Activated naive CD8-positive, alpha-beta T cell (primary cell): ENCODE results near the gene SIRT7.
A peak's percentile ranks its signal among the peaks of the same experiment; 100 is the strongest.

Experiments
- H3K27ac Mint-ChIP-seq: one replicate; pipeline ENCODE4 v1.8.0; 2021; ENCODE audit warnings: mixed read lengths
- H3K27me3 Mint-ChIP-seq: one replicate; pipeline ENCODE4 v1.8.0; 2021; ENCODE audit warnings: mixed read lengths
- H3K36me3 Mint-ChIP-seq: one replicate; pipeline ENCODE4 v1.8.0; 2021; ENCODE audit warnings: mixed read lengths
- H3K4me1 Mint-ChIP-seq: one replicate; pipeline ENCODE4 v1.8.0; 2021; ENCODE audit warnings: low read depth, mixed read lengths
- H3K4me3 Mint-ChIP-seq: one replicate; pipeline ENCODE4 v1.8.0; 2021; ENCODE audit warnings: mild to moderate bottlenecking, mixed read lengths
- H3K9me3 Mint-ChIP-seq: one replicate; pipeline ENCODE4 v1.8.0; 2021; ENCODE audit warnings: low read depth, mixed read lengths

SIRT7 gene

DNA sequence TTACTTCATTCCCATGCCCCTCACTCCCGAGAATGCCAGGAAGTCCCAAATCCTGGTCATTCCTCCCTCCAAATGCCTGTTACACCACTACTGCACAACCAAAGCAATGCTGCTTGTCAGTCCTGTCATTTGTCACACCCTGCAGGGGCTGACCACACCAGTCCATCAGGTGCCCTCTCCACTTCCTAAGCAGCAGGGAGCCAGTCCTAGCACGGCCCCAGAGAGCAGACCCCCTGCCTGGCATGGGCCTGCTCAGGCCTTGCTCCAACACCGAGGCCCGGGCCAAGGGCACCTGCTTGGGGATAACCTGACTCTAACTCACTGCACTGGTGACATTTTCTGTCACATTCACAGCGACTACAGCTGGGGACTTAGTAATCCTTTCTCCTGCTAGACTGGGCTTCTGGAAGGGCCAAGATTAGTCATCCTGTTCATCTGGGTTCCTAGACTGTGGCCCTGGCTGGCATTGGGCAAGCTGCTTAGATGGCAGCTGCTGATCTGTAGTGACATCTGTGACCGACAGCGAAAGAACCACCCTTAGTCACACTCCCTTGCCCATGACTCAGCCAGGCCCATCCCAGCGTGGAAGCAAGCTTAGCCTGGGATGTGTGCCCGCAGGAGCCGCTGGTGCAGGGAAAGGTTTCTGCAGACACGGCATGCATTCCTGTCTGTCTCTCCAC is 32.0 kb downstream of the SIRT7 start:
- Mint-ChIP-seq H3K27ac (peak overlapping the region; percentile 6), H3K4me3 (no peak overlapping the region), H3K4me1 (peaks cover 21% of the 10 kb centered on the region), H3K36me3 (no peaks in the 10 kb centered on the region), H3K27me3 (no peaks in the 10 kb centered on the region), H3K9me3 (no peaks in the 10 kb centered on the region)

DNA sequence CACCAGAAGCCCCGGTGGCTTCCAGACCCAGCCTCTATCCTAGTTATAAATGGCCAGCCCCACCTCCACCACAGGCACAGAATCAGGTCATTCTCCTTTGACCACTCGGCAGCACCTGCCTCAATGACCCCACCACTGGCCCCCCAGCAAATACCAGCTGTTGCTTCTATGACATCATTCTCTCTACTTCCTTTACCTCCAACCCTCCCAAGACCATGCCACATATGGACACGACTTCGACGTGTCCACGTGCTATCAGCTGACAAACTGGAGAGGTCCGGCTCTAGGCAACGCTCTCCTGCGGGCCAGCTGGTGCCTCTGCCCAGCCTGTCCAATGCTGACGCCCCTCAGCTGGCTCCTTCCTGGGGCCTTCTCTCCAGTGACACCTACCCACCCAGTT is 32.5 kb downstream of the SIRT7 start:
- Mint-ChIP-seq H3K36me3 (no peaks in the 10 kb centered on the region), H3K9me3 (no peaks in the 10 kb centered on the region), H3K27ac (peak overlapping the region; percentile 64), H3K27me3 (no peaks in the 10 kb centered on the region), H3K4me3 (no peak overlapping the region), H3K4me1 (peaks cover 19% of the 10 kb centered on the region)

DNA sequence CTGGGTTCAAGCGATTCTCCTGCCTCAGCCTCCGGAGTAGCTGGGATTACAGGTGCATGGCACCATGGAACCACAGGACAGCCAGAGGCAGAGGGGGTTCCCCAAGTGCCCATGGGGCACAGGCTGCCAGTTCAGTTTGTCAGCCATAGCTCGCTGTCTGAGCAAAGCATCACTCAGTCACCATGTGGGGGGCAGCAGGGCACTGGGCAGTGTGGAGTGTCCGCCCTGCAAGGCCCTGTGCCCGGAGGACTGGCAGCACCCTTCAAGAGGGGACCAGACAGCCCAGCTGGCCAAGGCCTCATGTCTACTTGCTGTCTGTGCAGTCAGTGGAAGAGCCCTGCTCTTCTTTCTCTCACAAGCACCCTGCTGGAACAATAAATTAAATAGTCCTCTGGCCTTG is 33.0 kb downstream of the SIRT7 start:
- no peak overlapping the region for H3K4me3 Mint-ChIP-seq
- H3K27ac Mint-ChIP-seq = no peak overlapping the region
- no peaks in the 10 kb centered on the region for H3K9me3 Mint-ChIP-seq
- H3K36me3 Mint-ChIP-seq = no peaks in the 10 kb centered on the region
- H3K4me1 Mint-ChIP-seq = peaks cover 15% of the 10 kb centered on the region
- H3K27me3 Mint-ChIP-seq = no peaks in the 10 kb centered on the region

DNA sequence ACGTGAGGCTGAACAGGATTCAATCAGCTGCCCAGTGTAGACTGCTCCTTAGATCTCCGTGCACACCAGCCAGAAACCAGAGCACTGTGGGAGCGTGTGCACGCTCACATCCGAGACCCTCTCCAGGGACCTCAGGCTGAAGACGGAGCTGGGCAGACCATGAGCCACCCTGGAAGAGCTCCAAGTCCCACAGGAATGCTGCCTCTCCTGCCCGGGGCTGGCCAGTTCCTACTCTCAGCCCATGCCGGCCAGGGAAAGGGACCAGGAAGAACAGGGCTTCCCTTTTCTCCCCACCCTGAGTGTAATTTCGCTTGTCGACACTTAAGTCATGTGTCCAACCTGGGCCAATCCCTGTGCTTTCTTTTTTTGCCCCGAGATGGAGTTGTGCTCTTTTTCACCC is 33.5 kb downstream of the SIRT7 start:
- Mint-ChIP-seq H3K9me3 (no peaks in the 10 kb centered on the region), H3K27ac (peak overlapping the region; percentile 66), H3K36me3 (no peaks in the 10 kb centered on the region)

DNA sequence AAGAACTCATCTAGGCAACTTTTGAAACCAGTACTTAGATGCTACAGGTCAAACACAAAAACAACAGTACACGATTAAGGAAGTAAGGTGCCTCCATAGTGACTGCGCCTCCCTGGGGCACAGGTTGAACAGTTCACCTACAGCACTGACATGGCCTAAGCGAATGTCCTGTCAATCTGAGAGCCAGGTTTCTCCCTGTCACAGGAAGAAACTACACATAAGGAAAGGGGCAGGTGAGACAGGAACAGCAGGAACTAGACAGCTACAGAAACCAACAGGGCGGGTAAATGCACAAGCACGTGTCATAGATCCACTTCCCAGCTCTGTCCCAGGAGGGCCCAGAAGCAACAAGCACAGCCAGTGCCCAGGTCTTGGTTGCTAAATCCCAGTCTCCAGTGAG is 38.9 kb downstream of the SIRT7 start:
- Mint-ChIP-seq H3K27ac (no peak overlapping the region), H3K27me3 (no peaks in the 10 kb centered on the region), H3K9me3 (no peaks in the 10 kb centered on the region), H3K4me3 (no peak overlapping the region), H3K4me1 (peaks cover 6% of the 10 kb centered on the region), H3K36me3 (no peaks in the 10 kb centered on the region)

More for the DNA sequence above, 33.5 kb downstream of the SIRT7 start:
- Mint-ChIP-seq H3K27me3 (no peaks in the 10 kb centered on the region), H3K4me1 (peaks cover 15% of the 10 kb centered on the region), H3K4me3 (no peak overlapping the region)

DNA sequence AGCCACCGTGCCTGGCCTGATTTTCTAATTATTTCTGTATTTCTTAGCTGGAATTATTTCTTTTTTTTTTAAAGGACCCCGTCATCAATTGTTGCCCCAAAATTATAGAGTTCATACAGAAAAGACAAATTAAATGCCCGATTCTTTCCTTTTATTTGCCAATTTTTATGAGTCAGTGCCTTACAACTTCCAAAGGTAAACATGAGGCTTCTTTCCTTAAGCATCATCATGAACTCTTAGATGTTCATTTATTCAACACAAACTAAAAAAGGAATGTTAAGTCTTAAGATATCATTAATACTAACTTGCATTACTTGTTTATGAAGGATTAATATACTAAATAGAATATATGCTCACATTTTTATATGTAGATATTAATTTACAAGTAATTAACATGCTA is 39.7 kb downstream of the SIRT7 start:
- Mint-ChIP-seq H3K36me3 (no peaks in the 10 kb centered on the region), H3K9me3 (no peaks in the 10 kb centered on the region), H3K4me3 (no peak overlapping the region), H3K27me3 (no peaks in the 10 kb centered on the region), H3K4me1 (peaks cover 12% of the 10 kb centered on the region), H3K27ac (no peak overlapping the region)

DNA sequence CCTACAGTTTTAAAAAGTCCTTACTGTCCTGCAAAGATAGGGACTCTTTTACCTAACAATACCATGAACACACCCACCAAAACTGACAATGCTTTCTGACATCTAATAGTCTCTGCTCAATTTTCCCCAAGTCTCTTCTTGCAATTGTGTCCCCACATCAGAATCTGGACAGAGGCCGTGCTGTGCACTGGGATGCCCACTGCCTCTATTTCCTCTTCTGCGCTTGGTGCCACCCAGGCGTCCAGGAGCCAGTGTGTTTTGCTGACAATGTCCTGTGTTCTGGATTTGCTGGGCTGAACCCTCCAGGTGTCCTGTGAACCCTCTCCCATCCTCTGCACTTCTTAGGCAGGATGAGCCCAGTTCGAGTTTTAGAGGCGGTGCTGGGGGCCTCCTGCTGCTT is 40.4 kb downstream of the SIRT7 start:
- H3K4me3 Mint-ChIP-seq = no peak overlapping the region
- H3K36me3 Mint-ChIP-seq = no peaks in the 10 kb centered on the region
- H3K27me3 Mint-ChIP-seq = no peaks in the 10 kb centered on the region
- peaks cover 20% of the 10 kb centered on the region for H3K4me1 Mint-ChIP-seq
- no peak overlapping the region for H3K27ac Mint-ChIP-seq
- no peaks in the 10 kb centered on the region for H3K9me3 Mint-ChIP-seq

DNA sequence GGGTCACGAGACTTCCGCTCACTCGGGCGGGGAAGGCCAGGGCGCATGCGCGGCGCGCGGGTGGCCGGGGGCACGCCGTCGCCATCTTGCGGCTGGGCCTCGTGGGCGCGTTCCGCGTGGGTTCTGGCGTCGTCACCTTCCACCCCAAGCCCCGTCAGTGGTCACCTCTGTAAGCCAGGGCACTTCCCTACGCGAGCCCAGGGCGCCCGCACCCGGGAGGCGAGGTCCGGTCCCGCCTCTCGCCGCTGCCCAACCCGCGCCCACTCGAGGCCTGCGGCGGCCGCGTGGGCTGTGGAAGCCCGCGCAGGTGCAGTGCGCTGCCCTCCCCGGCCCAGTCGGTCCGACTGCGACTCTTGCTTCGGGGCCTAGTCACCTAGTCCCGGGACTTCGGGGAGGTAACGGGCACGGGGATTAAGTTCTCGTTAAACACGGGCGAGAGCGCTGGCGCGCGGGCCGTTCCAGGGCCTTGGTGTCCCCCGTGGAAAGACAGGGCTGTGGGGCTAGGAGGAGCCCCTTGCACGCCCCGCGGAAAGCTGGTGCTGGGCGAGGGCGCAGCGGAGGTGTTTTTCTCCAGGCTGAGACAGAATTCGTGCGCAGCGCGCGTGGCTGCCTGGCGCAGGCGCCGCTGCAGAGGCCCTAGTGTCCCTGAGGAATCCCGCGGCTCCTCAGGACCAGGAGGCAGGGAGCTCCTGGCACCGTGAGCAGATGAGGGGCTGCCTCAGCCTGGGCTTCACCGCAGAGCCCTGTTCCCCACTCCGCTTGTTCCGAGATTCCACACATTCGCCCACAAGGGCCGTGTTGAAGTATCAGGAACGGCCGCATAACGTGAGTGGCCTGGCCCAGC is 46.4 kb downstream of the SIRT7 start:
- H3K27me3 Mint-ChIP-seq = no peaks in the 10 kb centered on the region
- no peaks in the 10 kb centered on the region for H3K9me3 Mint-ChIP-seq
- H3K4me1 Mint-ChIP-seq = peaks cover 35% of the 10 kb centered on the region
- H3K27ac Mint-ChIP-seq = peak overlapping the region; percentile 94
- H3K4me3 Mint-ChIP-seq = peak overlapping the region; percentile 88
- H3K36me3 Mint-ChIP-seq = no peaks in the 10 kb centered on the region

DNA sequence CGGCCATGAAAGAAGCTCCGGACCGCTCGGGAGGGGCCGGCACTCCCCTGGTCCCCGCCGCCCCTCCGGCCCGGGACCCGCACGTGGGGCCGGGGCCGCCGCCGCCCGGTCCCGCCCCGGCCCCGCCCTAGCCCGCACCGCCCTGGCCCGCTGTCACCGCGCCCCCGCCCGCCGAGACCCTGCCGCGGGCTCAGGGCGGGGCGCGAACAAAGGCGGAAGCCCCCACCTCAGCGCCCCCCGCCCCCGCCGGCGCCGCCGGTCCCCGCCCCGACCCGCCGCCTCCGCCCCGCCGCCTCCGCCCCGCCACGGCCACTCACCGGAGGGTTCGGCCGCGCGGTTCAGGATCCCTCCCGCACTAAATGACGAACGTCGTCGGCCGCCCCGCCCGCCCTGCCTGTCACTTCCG is 47.0 kb downstream of the SIRT7 start, which contains the start of gene ARHGDIA:
Gene ARHGDIA, minus strand, starts transcription at position 357 of the 406 bp plus-strand sequence. CDS start 1,407 bp downstream, outside the sequence.
- H3K9me3 Mint-ChIP-seq = no peaks in the 10 kb centered on the region
- peak within 1 kb of the TSS; percentile 91 for H3K4me3 Mint-ChIP-seq
- H3K27me3 Mint-ChIP-seq = no peaks in the 10 kb centered on the region
- H3K4me1 Mint-ChIP-seq = peaks cover 35% of the 10 kb centered on the region
- no peaks in the 10 kb centered on the region for H3K36me3 Mint-ChIP-seq
- peak within 1 kb of the TSS; percentile 94 for H3K27ac Mint-ChIP-seq

DNA sequence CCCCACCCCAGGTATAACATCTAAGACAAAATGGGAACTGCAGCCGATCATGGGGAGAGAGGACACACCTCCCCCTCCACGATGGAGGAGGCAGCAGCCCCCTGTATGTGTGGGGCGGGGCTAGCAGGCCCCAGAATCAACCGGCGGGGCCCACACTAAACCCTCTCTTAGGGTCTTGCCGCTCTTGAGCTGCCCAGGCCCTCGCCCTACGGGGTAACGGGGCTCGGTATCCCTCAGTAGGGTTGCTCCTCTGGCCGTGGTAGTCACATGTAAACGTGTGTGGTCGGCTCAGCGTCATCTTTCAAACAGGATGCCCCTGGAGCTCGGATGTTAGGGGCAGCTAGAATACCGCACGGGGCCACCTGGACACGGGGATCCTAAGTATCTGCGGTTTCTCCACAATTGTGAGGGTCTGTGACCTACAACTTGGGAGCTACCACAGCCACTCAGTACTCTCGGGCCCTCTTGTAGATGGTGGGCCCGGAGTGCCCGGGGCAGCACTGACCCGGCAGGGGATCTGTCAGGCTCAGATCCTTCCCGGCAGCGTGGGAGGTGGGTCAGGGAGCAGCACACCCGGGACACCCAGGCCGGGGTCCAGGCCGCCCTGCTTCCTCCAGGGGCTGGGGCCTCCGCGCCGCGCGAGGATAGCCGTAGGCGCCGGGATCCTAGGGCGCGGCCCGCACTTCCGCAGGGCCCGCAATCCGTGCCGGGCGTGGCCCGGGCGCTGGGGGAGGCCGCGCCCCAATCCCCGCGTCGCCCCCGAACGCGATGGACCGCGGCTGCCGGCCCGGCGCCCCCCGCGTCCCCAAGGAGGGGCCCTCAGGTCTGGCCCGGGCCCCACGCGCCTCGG is 47.6 kb downstream of the SIRT7 start:
- no peaks in the 10 kb centered on the region for H3K9me3 Mint-ChIP-seq
- no peaks in the 10 kb centered on the region for H3K27me3 Mint-ChIP-seq
- H3K4me1 Mint-ChIP-seq = peaks cover 39% of the 10 kb centered on the region
- no peaks in the 10 kb centered on the region for H3K36me3 Mint-ChIP-seq
- H3K27ac Mint-ChIP-seq = peak overlapping the region; percentile 86
- H3K4me3 Mint-ChIP-seq = peak overlapping the region; percentile 91

DNA sequence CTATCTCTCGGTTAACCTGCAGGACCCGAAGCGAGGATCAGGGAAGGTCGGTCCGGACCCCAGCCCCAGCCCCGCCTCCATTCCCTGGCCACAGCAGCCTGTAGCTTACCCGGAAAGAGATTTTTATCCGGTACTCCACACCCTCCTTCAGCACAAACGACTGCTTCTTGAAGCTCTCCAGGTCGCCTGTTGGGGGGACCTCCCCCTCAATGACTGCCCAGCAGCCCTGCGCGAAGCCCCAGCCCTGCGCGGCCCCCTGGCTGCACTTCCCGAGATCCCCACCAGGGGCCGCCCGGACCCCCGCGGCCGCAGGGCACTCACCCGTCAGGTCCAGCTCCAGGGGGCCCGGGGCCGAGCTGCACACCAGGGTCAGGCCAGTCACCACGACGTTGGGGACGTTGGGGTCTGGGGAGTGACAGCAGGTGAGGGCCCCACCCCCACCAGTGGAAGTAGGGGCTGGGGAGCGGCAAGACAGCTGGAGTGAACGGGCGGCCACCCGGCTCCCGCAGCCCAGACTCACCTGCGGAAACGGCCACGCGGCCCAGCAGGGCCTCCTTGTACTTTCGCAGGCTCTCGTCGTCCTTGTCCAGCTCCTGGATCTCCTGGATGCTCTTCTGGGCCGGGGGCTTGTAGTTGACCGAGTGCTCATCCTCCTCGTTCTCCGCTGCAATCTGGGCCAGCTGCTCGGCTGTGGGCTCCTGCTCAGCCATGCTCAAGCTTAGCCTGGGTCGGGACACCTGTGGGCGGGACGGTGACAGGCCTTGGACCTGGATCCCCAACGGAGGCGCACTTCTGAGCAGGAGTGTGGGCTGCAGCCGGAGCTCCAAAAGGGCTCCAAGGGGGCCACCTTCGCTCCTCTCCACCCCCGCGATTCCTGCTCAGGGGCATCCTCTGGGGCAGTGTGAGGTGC is 48.5 kb downstream of the SIRT7 start:
- peak overlapping the region; percentile 91 for H3K4me3 Mint-ChIP-seq
- peak overlapping the region; percentile 86 for H3K27ac Mint-ChIP-seq
- no peaks in the 10 kb centered on the region for H3K9me3 Mint-ChIP-seq
- H3K27me3 Mint-ChIP-seq = no peaks in the 10 kb centered on the region
- H3K4me1 Mint-ChIP-seq = peaks cover 37% of the 10 kb centered on the region
- H3K36me3 Mint-ChIP-seq = no peaks in the 10 kb centered on the region

DNA sequence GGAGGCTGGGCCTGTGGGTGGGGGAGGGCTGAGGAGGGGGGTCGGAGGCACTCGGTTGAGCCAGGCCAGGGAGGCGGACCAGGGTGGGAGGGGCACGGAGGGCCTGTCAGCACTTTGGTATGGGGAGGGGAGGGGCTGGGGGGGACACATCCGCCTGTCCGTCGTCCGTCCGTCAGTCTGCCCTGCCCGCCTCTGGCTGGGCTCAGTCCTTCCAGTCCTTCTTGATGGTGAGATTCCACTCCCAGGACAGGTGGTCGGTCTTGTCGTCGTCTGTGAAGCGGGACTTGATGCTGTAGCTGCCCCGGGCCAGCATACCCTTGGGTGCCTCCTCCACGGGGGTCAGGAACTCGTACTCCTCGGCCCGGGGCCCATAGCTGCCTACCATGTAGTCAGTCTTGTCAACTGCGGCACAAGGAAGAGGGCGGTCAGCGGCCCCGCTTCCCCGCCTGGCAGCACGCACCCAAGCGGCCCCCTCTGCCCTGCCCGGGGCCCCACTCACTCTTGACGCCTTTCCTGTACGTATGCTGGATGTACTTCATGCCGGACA is 49.2 kb downstream of the SIRT7 start:
- Mint-ChIP-seq H3K4me3 (peak overlapping the region; percentile 91), H3K27ac (no peak overlapping the region)

DNA sequence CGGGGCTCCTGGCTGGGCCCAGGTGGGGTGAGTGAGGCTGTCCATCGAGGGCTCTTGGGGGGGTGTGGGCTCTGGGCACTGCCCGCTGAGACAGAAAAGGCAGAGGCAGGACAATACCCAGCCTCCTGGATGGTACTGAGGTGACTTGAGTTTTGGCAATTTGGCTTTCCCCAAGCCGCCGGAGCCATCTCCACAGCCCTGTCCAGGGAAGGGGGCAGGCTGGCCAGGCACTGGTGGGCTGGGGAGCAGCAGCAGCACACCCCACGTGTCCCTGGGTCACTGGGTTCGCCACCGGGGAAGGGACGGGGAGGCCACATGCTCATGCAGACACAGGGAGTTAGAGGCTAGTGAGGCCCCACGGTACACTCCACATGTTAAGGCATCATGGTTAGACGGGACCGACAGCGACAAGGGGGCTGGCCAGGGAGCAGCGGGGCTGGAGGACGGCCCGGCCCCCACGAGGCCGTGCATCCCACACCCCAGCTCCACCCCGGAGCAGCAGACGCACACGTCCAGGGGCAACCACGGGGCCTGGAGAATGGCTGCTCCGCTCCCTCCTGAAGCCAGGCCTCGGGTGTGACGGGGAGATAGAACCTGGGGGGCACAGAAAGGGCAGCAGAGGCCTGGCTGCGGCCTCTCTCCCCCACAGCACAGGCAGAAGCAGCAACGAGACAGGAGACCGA is 49.8 kb downstream of the SIRT7 start:
- H3K4me1 Mint-ChIP-seq = peaks cover 31% of the 10 kb centered on the region
- H3K9me3 Mint-ChIP-seq = no peaks in the 10 kb centered on the region
- H3K36me3 Mint-ChIP-seq = peaks cover 2% of the 10 kb centered on the region
- H3K4me3 Mint-ChIP-seq = peak overlapping the region; percentile 60
- no peak overlapping the region for H3K27ac Mint-ChIP-seq
- no peaks in the 10 kb centered on the region for H3K27me3 Mint-ChIP-seq

More for the DNA sequence above, 49.2 kb downstream of the SIRT7 start:
- no peaks in the 10 kb centered on the region for H3K27me3 Mint-ChIP-seq
- no peaks in the 10 kb centered on the region for H3K9me3 Mint-ChIP-seq
- no peaks in the 10 kb centered on the region for H3K36me3 Mint-ChIP-seq
- peaks cover 30% of the 10 kb centered on the region for H3K4me1 Mint-ChIP-seq
